ENCODE measurements around the gene TAGLN.
"Not testable (repeated sequence)": the region's sequence is repeated elsewhere in the genome, so short reads cannot be mapped to it uniquely, and the experiment has no call there.

TAGLN gene

DNA sequence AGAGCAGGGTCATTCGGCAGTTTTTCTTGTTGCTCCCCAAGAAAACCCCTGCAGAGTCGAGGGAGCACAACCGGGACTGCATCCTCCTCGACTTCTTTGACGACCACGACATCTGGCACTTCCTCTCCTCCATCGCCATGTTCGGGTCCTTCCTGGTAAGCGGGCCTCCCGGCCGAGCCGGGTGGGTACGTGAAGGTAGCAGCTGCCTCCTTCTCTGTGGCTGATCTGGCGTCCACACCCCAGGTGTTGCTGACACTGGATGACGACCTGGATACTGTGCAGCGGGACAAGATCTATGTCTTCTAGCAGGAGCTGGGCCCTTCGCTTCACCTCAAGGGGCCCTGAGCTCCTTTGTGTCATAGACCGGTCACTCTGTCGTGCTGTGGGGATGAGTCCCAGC, 3.4 kb upstream of the TAGLN start:
- no peak for DNase-seq (ENCODE audit: low read depth)

DNA sequence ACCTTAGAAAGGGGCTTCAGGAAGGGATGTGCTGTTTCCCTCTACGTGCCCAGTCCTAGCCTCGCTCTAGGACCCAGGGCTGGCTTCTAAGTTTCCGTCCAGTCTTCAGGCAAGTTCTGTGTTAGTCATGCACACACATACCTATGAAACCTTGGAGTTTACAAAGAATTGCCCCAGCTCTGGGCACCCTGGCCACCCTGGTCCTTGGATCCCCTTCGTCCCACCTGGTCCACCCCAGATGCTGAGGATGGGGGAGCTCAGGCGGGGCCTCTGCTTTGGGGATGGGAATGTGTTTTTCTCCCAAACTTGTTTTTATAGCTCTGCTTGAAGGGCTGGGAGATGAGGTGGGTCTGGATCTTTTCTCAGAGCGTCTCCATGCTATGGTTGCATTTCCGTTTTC, 2.2 kb upstream of the TAGLN start:
- no peak for DNase-seq (ENCODE audit: low read depth)

DNA sequence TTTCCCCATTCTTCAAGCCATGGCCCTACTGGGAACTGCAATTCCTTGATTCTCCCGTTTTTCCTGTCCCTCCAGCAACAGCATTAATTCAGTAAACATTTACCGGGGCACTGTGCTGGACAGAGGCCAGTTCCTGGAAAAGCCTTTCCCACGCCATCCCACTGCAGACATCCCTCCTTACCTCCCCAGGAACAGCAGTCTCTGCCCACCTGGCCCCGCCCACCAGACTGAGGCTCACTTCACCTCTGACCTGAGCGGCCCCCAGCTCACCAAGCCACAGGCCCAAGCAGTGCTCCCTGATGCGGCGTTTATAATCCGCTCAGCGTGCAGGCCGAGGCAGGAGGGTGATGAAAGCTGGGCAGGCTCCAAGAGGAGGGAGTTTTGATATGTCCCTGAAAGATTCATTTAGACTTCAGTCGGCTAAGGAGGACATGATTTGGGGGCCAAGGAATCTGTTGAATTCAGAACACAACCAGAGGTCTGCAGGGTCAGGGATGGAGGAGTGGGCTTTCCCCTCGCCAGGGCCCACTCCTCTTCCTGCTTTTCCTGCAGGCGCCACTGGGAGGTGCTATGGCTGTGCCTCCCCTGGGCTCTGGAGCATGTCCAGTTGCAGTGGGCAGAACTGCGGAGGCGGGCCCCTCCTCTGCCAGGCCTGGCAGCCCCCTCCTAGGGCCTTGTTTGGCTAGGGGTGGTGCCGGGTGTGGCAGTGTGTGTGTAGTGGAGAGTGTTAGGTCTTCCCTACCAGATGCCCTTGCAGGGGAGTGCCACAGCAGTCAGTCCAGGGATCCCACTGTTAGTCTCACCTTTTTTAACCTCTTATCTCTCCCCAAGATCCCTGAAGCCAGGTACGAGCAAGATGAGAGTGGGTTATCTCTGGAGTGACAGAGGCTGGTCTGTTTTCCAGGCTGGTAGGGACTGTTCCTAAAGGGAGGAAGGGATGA, 1.4 kb upstream of the TAGLN start:
- DNase-seq (ENCODE audit: low read depth): no peak

- no peak for DNase-seq (ENCODE audit: low read depth)
Observed at GRCh38 chr11:117198613-117199012, 557 bp upstream of the TAGLN start.

DNA sequence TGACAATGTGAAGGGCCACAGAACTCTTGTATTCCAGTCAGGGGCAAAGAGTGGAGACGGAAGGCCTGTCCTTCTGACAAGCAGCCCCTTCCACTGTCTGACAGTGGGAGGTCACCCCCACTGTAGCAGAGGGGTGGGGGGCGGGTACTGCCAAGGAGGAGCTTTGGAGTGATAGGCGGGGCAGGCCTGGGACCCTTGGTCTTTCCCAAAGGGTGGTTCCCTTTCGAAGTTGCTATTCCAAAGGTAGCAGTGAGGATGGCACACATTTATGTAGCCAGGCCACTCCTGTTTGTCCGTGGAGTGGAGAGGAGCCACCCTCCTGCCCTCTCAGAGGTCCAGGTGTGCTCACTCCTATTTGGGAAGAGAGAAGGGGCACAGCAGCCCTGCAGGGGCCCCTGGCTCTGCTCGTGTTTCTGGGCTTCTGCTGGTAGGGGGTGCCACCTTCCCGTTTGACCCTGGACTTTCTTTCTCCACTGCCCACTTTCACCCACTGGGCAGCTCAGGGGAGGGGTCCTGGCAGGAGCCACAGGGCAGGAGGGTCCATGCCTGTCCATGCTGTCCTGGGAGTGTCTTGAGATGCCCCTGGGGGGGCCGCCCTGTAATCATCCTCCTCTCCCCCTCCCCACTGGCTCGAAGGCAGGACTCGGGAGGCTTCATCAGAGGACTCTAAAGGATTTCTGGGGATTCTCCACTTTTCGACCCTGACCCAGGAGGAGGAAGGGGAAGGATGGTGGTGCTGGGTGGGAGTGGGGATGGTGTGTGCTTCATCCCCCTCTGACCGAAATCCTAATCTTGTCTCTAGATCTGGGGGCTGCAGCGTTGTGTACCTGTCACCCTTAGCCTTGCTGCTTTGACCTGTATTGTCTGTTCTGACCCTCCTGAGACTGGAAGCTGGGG, 994 bp downstream of the TAGLN start:
- DNase-seq (ENCODE audit: low read depth): no peak

DNA sequence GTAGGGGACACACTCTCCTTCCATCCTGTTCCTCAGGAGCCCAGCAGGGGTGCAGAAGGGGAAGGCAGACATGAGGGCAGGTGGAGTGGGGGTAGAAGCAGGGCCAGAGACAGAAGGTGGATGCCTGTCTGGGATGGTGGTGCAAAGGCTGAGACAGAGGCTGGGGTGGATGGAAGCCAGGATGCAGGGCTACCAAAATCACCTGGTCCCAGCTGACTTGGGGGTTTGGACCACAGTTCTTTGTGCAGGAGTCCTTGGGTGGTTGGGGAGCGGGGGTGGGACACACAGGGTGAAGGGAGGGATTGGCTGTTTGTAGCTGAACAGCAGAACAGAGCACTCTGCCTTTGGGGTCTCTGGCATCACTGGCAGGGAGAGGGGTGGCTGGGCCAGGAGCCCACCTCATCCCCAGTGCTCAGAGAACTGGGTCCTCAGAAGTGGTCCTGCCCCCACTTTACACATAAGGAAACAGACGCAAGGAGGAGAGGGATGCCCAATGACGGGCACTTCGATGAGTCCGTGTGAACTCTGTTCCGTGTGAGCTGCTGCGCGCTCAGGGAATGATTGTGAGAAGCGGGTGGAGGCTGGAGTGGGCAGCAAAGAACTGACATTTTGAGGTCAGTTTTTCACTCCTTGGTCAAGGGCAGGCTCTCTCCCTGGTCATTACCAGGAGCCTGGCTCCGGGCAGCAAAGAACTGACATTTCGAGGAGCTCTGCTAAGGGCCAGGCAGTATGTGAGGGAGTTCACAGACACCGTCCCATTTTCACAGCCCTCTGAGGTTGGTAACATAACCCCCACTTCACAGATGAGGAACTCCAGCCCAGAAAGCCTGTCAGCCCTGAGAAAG, 1.9 kb downstream of the TAGLN start:
- DNase-seq (ENCODE audit: low read depth): no peak

GRCh38 chr11:117201658-117202305, 2.6 kb downstream of the TAGLN start:
- no peak for DNase-seq (ENCODE audit: low read depth)

- no peak for DNase-seq (ENCODE audit: low read depth)
Observed at GRCh38 chr11:117202386-117203068, 3.4 kb downstream of the TAGLN start.

- no peak for DNase-seq (ENCODE audit: low read depth)
Observed at GRCh38 chr11:117203069-117203407, 3.9 kb downstream of the TAGLN start.

GRCh38 chr11:117204283-117205080, 5.3 kb downstream of the TAGLN start:
- no peak for DNase-seq (ENCODE audit: low read depth)

DNA sequence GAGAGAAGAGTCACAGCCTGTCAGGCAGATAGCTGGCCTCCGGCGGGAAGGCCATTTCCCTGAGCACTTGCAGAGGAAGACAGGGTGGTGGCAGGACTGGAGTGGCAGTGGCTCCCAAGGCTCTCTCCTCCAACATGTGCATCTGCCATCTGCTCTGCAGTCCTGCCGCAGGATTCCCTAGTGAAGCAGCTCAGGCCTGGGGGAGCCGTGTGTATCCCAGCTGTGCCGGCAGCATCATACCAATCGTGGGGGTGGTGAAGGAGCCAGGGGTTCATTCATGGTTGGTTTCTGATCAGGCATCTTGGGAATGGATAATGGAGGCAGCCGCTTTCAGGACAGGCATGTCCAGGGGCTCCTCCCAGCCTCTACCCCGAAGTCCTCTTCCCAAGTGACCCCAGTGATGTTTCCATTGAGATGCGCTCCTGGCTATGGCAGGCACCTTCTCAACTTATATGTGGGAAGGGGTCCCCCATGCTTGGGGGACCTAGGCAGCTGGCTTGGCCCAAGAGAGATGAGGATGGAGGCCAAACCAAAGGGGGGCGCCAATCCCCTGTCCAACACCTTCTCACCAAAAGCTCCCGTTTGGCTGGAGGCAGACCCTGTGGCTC, 6.1 kb downstream of the TAGLN start:
- no peak for DNase-seq (ENCODE audit: low read depth)

- not testable (repeated sequence) for DNase-seq (ENCODE audit: low read depth)
Observed at GRCh38 chr11:117206111-117206510, 6.9 kb downstream of the TAGLN start.

DNA sequence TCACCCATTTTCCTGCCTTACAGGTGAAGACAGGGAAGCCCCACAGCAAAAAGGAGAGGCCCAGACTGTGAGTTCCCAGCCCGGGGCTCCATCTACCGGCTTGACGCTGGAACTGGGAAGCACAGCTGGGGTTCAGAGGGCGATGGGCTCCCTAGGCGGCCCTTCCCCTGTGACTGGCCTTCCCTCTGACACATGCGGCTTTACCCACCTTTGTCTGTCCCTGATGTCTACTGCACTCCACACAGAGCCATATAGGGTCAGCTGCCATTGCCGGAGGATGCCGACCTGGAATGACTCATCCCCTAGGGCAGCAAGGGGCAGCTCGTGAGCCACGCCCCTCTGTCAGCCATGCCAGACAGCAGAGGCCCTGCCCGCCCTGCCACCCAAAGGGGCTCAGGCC, 7.7 kb downstream of the TAGLN start:
- not testable (repeated sequence) for DNase-seq (ENCODE audit: low read depth)

DNA sequence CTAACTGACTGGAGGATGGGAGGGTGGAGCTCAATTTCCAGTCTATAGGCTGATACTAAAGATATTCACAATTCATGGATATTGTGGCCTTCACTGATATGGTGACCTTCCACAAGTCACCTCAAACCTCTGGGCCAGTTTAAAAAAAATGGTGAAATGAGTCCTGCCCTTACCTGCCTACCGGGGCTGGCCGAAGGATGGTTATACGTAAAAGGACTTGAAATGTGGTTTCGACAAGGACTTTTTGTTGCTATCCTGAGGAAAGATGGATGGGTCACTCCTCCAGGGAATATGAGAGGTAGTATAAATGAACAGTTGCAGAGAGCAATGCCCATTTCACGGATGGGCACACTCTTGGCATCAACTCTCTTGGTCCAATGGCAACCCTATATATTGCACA, 8.3 kb downstream of the TAGLN start:
- DNase-seq (ENCODE audit: low read depth): not testable (repeated sequence)

GRCh38 chr11:117208710-117209109, 9.5 kb downstream of the TAGLN start:
- not testable (repeated sequence) for DNase-seq (ENCODE audit: low read depth)

DNA sequence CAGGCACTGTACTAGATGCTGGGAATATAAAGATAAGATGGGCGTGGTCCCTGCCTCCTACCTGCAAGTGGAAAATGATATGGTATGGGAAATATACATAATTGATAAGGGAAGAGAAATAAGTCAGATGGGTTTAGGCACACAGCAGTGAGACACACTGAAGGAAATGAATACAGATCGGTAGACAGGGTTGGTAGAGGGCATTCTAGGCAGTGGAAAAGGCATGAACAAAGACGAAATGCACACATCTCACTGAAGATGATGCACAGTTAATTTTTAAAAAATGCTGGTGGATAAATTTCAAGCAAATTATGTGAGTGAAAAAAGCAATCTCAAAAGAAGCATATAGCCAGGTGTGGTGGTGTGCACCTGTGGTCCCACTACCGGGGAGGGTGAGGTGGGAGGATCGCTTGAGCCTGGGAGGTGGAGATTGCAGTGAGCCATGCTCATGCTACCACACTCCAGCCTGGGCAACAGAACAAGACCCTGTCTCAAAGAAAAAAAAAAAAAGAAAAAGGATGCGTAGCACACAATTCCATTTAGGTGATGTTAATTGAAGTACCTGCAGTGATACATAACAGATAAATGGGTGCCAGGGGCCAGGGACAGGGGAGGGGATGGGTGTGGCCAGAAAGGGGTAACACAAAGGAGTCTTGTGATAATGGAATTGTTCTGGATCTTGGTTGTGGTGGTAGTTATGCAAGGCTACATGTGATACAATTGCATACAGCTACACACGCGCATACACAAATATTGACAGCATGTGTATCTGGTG, 10.4 kb downstream of the TAGLN start:
- DNase-seq (ENCODE audit: low read depth): not testable (repeated sequence)

DNA sequence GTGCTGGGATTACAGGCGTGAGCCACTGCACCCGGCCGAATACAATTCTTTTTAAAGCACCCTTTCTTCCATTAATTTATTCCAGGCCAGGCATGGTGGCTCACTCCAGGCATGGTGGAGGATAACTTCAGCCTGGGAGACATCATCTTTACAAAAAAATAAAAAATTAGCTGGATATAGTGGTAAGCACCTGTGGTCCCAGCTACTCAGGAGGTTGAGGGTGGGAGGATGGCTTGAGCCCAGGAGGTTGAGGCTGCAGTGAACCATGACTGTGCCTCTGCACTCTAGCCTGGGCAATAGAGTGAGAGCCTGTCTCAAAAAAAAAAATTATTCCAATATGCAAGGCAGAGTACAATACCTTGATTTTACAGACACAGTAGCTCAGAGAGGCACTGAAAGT, 11.4 kb downstream of the TAGLN start:
- no peak for DNase-seq (ENCODE audit: low read depth)

GRCh38 chr11:117212697-117213355, 13.7 kb downstream of the TAGLN start:
- no peak for DNase-seq (ENCODE audit: low read depth)

Data from T-helper 22 cell (primary cell).